Common myeloid progenitor, CD34-positive (primary cell): ENCODE results near the gene AGPAT2.
"Not testable (repeated sequence)": the region's sequence is repeated elsewhere in the genome, so short reads cannot be mapped to it uniquely, and the experiment has no call there.

Experiments used
- CTCF ChIA-PET: fragments of 350-600 bp; sonication (Branson Sonifier 250); formaldehyde crosslinking; loops from one replicate; lab custom pipeline; 2021; ENCODE audit warnings: antibody characterized with exemption; lab: Charles Lee
- POLR2A ChIA-PET: fragments of 350-600 bp; sonication (Branson Sonifier 250); formaldehyde crosslinking; loops from one replicate; lab custom pipeline; 2021; ENCODE audit warnings: antibody characterized with exemption; lab: Charles Lee
- DNase-seq, 3 donors: peaks; one replicate each; pipeline versions ENCODE4 v3.0.0 to v3.0.0-alpha.2; 2013
- H3K27ac ChIP-seq, 2 experiments: 1 replicate in 1 of 2; 2 replicates in 1 of 2; pipeline ENCODE4 v1.7.0; 2013; ENCODE audit warnings: inconsistent platforms in 2 of 2, low read length in 2 of 2, mild to moderate bottlenecking in 2 of 2, low read depth in 1 of 2, moderate library complexity in 1 of 2; ENCODE audit not compliant: severe bottlenecking in 2 of 2, insufficient read depth in 1 of 2, poor library complexity in 1 of 2
- H3K27me3 ChIP-seq, 5 experiments: replicated peaks in 2 of 5; 1 replicate in 3 of 5; 2 replicates in 2 of 5; pipeline versions ENCODE4 v1.6.1 to v1.7.0; 2013; ENCODE audit warnings: low read length in 4 of 5, mild to moderate bottlenecking in 2 of 5, moderate library complexity in 2 of 5, inconsistent platforms in 1 of 5; ENCODE audit not compliant: insufficient read depth in 5 of 5, control insufficient read depth in 4 of 5
- H3K36me3 ChIP-seq, 4 experiments: 1 replicate in 2 of 4; 2 replicates in 2 of 4; pipeline versions ENCODE4 v1.6.1 to v1.7.0; 2013; ENCODE audit warnings: low read length in 3 of 4, control low read depth in 1 of 4, mild to moderate bottlenecking in 1 of 4; ENCODE audit not compliant: control insufficient read depth in 4 of 4, insufficient read depth in 4 of 4
- H3K4me1 ChIP-seq, 4 experiments: 1 replicate in 3 of 4; 2 replicates in 1 of 4; pipeline versions ENCODE4 v1.6.1 to v1.7.1; 2013; ENCODE audit warnings: low read length in 3 of 4, mild to moderate bottlenecking in 3 of 4, control low read depth in 1 of 4, inconsistent platforms in 1 of 4, moderate library complexity in 1 of 4; ENCODE audit not compliant: control insufficient read depth in 4 of 4, insufficient read depth in 4 of 4; ENCODE audit errors: control extremely low read depth in 1 of 4
- H3K4me3 ChIP-seq, 7 experiments: 1 replicate in 4 of 7; 2 replicates in 3 of 7; pipeline versions ENCODE4 v1.5.1 to v1.7.0; 2013; ENCODE audit warnings: mild to moderate bottlenecking in 7 of 7, low read length in 6 of 7, moderate library complexity in 6 of 7, inconsistent platforms in 2 of 7, low read depth in 2 of 7, control low read depth in 1 of 7; ENCODE audit not compliant: insufficient read depth in 4 of 7, control insufficient read depth in 1 of 7; ENCODE audit errors: extremely low read depth in 1 of 7
- H3K9me3 ChIP-seq, 5 experiments: 1 replicate in 4 of 5; 2 replicates in 1 of 5; pipeline versions ENCODE4 v1.6.1 to v1.7.1; 2013; ENCODE audit warnings: low read length in 4 of 5, mild to moderate bottlenecking in 2 of 5, inconsistent platforms in 1 of 5, low read depth in 1 of 5, moderate library complexity in 1 of 5; ENCODE audit not compliant: control insufficient read depth in 4 of 5, insufficient read depth in 2 of 5; ENCODE audit errors: control extremely low read depth in 1 of 5
- WGBS: methylation state at CpG from one replicate; pipeline ENCODE4 v1.1.5; 2013; ENCODE audit not compliant: insufficient coverage; 5-methylcytosine and 5-hydroxymethylcytosine counted together

AGPAT2 gene

DNA sequence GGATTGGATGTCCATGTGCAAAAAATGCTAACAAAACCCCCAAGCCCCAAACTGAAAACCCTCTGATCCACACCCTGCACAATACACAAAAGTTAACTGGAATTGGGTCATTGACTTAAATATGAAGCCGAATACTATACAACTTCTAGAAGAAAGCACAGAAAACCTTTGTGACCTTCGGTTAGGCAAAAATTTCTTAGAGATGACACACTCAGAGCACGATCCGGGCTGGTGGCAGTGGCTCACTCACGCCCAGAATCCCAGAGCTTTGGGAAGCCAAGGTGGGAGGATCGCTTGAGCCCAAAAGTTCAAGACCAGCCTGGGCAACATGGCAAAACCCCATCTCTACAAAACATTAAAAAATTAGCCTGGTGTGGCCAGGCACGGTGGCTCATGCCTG is 23.3 kb upstream of the AGPAT2 start:
- H3K27ac ChIP-seq, result no peak overlapping the region
- peaks cover 0 to 2% (median 0%) of the 10 kb centered on the region in 4 experiments for H3K36me3 ChIP-seq
- POLR2A ChIA-PET, result no interaction called here
- 95% methylated on average over 5 of the region's 7 CpGs for WGBS
- H3K9me3 ChIP-seq, result no peaks in the 10 kb centered on the region
- H3K27me3 ChIP-seq, result no peaks in the 10 kb centered on the region
- H3K4me1 ChIP-seq, result peaks cover 0 to 42% (median 39%) of the 10 kb centered on the region in 4 experiments
- no peak overlapping the region for H3K4me3 ChIP-seq
- CTCF ChIA-PET, result no interaction called here
- no peak for DNase-seq

DNA sequence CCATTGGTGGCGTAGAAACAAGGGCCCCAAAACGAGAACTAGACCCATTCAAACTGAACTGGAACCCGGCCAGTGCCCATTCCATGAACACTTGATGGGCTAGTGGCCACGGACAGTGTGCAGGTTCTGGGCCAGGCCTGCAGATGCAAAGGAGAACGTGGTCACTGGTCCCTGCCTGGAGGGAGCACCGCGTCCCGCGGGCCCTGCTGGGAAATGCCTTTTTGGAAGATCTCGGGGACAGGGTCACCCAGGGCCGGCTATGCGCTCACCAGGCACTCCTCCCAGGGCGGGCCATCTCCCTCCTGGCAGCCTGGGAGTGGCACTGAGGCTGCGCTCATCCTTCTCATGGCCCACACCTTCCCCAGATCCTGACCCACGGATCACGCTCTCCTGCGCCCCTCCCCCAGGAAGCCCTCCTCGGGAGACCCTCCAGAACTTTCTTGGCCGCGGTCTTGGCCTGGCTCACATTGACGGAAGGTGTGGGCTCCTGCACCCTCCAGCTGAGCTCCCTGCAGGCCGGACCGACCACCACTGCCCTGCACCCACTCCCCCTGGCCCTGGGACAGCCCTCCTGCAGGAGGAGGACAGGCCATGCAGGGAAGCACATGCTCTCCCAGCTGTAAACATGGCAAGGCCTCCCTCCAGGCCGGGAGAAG is 22.3 kb upstream of the AGPAT2 start:
- no peaks in the 10 kb centered on the region for H3K36me3 ChIP-seq
- no peak for DNase-seq
- H3K9me3 ChIP-seq, result no peaks in the 10 kb centered on the region
- peaks cover 0 to 40% (median 37%) of the 10 kb centered on the region in 4 experiments for H3K4me1 ChIP-seq
- H3K4me3 ChIP-seq, result no peak overlapping the region
- POLR2A ChIA-PET, result interaction anchor here (0.6 to 2.0 kb wide), 2 partner anchors 9 to 19 kb away, joined by 3 to 5 read pairs; no protein-coding TSS in a partner anchor
- H3K27me3 ChIP-seq, result no peaks in the 10 kb centered on the region
- no peak overlapping the region for H3K27ac ChIP-seq
- CTCF ChIA-PET, result no interaction called here
- WGBS, result 94% methylated on average over 22 of the region's 24 CpGs

DNA sequence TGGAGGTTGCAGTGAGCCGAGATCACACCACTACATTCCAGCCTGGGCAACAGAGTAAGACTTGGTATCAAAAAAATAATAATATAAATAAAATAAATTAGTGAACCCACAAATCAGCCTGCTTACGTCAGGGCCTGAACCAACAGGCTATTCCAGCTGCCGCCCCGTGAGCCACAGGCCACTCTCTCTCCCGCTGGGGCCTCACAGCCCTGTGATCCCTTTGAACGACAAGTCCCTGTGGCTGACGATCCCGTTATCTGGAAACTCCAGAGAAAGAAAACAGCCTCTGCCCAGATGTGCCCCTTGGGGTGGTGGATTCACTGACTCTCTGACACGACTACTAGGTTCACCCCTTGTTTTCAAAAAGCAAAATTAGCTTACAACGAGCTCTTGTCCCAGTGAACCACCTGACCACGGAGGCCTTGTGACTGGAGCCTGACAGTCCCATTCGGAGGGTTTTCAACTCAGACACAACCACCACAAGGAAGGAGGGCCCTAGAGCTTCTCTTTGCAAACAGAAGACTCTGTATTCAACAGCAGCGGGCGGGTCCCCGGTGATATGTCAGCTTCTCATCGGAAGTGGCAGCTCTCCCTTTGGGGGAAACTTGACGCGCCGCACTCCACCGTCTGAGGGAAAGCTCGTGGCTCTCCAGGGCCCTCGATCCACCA is 20.7 kb upstream of the AGPAT2 start:
- ChIA-PET POLR2A (interaction anchor here (1.1 to 2.0 kb wide), 2 partner anchors 11 to 20 kb away, joined by 3 to 5 read pairs; no protein-coding TSS in a partner anchor), CTCF (interaction anchor here (0.8 to 1.6 kb wide), 6 partner anchors 10 to 222 kb away, joined by 3 to 5 read pairs (median 3); no protein-coding TSS in a partner anchor)
- WGBS, result 88% methylated on average over 18 of the region's 22 CpGs
- no peak for DNase-seq
- Histone ChIP-seq H3K4me3 (no peak overlapping the region), H3K27ac (peak overlapping the region in 1 of 2 experiments; percentile 14), H3K36me3 (no peaks in the 10 kb centered on the region), H3K27me3 (no peaks in the 10 kb centered on the region), H3K4me1 (peaks cover 0 to 40% (median 37%) of the 10 kb centered on the region in 4 experiments), H3K9me3 (no peaks in the 10 kb centered on the region)

DNA sequence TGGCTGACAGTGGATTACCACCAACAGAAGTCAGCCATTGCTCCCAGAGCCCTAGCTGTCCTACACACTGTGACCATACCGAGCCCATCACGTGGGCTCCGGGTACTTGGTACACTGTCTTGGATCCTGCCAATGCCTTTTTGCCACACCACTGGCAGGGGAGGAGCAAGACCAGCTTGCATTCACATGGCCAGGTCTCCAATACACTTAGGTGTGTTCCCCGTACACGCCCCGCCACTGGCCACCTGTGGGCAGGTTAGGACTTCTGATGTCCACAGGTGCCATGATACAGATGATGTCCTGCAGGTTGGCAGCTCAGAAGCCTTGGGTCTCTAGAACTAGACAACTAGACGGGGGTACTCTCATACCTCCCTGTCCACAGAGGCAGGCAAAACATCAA is 19.8 kb upstream of the AGPAT2 start:
- ChIA-PET CTCF (interaction anchor here (1.5 to 1.6 kb wide), 3 partner anchors 12 to 20 kb away, joined by 3 to 5 read pairs (median 3); no protein-coding TSS in a partner anchor), POLR2A (interaction anchor here (0.9 kb wide), 1 partner anchor 21 kb away, joined by 3 read pairs; no protein-coding TSS in a partner anchor)
- no peaks in the 10 kb centered on the region for H3K9me3 ChIP-seq
- 96% methylated on average over 7 of the region's 7 CpGs for WGBS
- DNase-seq, result no peak
- peaks cover 2 to 46% (median 44%) of the 10 kb centered on the region in 4 experiments for H3K4me1 ChIP-seq
- no peaks in the 10 kb centered on the region for H3K36me3 ChIP-seq
- H3K27me3 ChIP-seq, result no peaks in the 10 kb centered on the region
- H3K27ac ChIP-seq, result no peak overlapping the region
- no peak overlapping the region for H3K4me3 ChIP-seq

DNA sequence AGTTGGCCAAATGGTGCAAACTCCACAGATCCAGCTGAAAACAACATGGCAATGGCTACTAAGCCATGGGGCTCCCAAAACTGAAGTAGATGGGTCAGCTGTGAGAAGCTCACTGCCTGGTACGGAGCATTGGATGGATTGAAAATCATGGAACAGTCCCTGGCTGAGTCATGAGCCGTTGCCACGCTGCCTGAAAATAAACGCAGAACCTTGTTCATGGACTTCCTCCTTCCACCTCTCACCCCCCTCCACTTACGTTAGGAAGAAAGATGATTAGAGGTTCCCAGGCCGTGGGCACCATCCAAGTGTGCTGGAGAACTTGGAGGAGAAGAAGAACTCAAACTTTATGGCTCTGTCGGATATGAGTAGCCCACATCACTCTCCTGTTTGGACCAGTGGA is 18.3 kb upstream of the AGPAT2 start:
- CTCF ChIA-PET, result interaction anchor here (0.6 to 1.6 kb wide), 6 partner anchors 8 to 39 kb away, joined by 3 to 4 read pairs (median 3); no protein-coding TSS in a partner anchor
- no peaks in the 10 kb centered on the region for H3K27me3 ChIP-seq
- no peak overlapping the region for H3K27ac ChIP-seq
- H3K4me1 ChIP-seq, result peaks cover 2 to 51% (median 51%) of the 10 kb centered on the region in 4 experiments
- H3K4me3 ChIP-seq, result peak overlapping the region in 1 of 7 experiments; percentile 2
- POLR2A ChIA-PET, result interaction anchor here (1.3 to 1.6 kb wide), 2 partner anchors 8 to 21 kb away, joined by 3 to 9 read pairs; no protein-coding TSS in a partner anchor
- 44% methylated on average over 3 of the region's 7 CpGs for WGBS
- no peaks in the 10 kb centered on the region for H3K9me3 ChIP-seq
- DNase-seq, result peak in 2 of 3 donors; percentile 62 to 69
- H3K36me3 ChIP-seq, result no peaks in the 10 kb centered on the region

DNA sequence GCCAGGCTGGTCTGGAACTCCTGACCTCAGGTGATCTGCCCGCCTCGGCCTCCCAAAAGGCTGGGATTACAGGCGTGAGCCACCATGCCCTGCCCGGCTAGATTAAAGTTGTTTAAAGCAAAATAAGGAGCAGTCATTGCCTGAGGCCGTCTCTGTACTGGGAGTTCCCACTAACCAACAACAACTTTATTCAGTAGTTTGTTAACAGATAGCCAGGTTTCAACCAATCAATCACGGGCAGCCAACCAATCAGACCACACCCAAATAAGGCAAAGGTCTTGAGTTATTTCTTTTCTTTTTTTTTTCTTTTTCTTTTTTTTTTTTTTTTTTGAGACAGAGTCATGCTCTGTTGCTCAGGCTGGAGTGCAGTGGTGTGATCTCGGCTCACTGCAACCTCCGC is 17.5 kb upstream of the AGPAT2 start:
- not testable (repeated sequence) for H3K27me3 ChIP-seq, DNase-seq, H3K9me3 ChIP-seq, H3K27ac ChIP-seq, H3K36me3 ChIP-seq, H3K4me3 ChIP-seq
- H3K4me1 ChIP-seq, result peaks cover 2 to 58% (median 57%) of the 10 kb centered on the region in 4 experiments
- POLR2A ChIA-PET, result interaction anchor here (0.5 to 1.6 kb wide), 3 partner anchors 9 to 496 kb away, joined by 3 to 9 read pairs (median 4); partner anchors contain the start of gene TPRN
- WGBS, result 95% methylated on average over 7 of the region's 8 CpGs
- CTCF ChIA-PET, result interaction anchor here (0.6 to 1.2 kb wide), 2 partner anchors 11 to 38 kb away, joined by 3 read pairs; no protein-coding TSS in a partner anchor
